ENCODE results near the gene GJA3.
A peak's percentile ranks its signal among the peaks of the same experiment; 100 is the strongest.

GJA3 gene

DNA sequence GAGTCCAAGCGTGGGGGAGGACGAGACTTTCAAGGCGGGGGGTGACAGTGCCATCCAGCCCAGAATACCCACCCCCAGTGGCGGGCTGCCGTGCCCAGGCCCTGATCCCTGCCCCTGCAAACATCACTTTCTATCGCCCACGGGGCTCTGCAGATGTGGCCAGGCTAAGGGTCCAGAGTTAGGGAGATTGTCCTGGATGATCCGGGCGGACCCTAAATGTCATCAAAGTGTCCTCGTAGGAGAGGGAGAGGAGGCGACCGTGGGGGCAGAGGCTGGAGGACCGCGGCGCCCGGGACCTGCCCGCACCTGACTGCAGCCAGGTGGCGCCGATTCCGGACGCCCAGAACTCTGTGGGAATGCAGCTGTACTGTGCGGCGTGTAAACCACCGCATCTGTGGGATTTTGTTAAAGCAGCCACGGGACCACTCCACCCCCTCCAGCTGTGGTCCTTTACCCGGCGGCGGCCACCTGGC, 32.4 kb downstream of the GJA3 start:
- DNase-seq (ENCODE audit: low read depth in 2 of 2) = no peak

DNA sequence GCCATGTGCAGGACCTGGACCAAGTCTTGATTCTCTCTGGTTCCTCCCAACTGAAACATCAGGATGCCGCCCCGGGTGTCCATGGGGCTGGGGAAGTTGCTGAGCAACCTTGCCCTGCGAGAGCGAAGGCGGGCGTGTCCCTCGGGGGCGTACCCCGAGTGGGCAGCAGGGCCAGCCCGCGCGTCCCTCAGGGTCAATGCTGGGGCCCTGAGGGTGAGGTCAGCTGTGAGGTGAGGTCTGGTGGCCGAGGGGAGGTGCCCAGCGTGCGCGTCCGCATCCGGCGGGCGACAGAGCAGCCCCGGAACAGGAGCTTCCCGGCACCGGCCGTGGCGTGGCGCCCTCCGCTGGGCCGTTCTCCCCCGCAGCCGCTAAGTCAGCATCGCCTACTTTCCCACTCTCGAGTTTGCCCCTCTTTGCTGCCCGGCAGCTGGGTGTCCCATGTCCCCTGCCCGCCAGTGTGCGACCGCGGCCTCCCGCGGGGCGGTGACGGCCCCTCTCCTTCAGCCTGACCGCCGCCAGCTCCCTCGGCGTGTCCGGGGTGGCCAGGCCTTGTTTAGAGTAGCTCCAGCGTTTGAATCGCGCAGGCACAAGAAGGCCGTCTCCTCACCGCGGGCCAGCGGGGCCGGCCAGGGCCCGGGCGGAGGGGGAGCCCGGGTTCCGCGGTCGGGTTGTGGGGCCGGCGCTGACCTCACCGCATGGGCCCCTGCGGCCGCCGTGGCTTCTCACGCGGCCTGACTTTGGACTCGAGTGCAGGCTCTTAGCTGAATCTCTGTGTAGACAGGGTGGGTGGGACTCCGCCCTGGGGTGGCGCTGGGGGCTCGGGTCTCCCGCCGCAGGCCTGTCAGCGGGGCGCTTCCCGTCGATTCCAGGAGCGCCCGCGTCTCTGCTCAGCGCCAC, 33.0 kb downstream of the GJA3 start:
- DNase-seq (ENCODE audit: low read depth in 2 of 2) = peak in 1 of 2 donors; percentile 11

DNA sequence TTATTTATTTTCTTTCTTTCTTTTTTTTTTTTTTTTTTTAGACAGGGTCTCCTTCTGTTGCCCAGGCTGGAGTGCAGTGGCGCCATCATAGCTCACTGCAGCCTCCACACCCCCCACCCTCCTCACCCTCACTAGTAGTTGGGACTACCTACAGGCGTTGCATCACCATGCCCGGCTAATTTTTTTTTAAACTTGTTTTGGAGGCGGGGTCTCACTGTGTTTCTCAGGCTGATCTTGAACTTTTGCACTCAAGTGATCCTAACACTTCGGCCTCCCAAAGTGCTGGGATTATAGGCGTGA, 33.6 kb downstream of the GJA3 start:
- DNase-seq (ENCODE audit: low read depth in 2 of 2) = no peak

DNA sequence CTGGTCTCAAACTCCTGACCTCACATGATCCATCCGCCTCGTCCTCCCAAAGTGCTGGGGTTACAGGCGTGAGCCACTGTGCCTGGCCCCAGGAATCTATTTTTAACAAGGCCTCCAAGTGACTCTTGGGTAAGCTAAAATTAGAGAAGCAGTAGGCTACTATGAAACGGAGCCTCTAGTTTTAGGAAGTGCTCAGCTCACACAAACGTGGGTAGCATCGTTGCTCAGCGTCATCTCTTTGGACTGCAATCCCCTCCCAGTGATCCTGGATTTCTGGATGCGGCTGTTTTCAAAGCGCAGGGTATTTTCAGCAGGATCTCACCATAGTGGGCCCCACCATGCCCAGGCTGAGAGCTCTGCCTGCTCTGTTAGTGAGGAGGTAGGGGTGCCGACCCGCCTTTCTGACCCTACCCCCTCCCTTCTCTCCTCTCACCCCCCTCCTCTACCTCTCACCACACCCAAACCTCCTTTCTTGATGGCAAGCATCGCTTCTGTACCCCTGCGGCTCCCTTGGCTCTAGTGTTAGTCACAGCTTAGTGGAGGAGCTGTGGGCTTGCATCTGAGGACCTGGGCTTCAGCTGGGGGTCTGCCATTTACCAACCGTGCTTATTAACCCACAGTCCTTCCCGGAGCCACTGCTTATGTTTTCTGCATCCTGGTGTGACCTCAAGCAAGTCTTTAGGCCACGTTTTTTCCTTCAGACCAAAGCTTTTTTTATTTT, 34.2 kb downstream of the GJA3 start:
- DNase-seq (ENCODE audit: low read depth in 2 of 2) = no peak

DNA sequence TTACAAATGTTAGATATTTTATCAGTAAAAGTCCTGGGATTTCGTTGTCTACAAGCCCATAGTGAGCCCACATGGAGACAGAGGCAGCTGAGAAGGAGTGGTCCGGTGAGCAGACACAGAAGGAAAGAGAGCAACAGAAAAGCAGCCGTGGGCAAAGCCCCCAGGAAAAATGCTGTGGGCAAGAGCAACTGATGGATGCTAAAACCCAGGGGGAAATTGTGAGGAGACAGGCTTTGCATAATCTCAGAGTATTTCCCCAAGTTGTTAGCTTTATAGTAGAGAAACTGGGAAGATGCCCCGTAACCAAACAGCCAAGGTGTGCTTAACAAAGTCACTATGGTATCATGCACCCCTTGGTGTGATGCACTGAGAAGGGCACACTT, 35.1 kb downstream of the GJA3 start:
- no peak for DNase-seq (ENCODE audit: low read depth in 2 of 2)

DNA sequence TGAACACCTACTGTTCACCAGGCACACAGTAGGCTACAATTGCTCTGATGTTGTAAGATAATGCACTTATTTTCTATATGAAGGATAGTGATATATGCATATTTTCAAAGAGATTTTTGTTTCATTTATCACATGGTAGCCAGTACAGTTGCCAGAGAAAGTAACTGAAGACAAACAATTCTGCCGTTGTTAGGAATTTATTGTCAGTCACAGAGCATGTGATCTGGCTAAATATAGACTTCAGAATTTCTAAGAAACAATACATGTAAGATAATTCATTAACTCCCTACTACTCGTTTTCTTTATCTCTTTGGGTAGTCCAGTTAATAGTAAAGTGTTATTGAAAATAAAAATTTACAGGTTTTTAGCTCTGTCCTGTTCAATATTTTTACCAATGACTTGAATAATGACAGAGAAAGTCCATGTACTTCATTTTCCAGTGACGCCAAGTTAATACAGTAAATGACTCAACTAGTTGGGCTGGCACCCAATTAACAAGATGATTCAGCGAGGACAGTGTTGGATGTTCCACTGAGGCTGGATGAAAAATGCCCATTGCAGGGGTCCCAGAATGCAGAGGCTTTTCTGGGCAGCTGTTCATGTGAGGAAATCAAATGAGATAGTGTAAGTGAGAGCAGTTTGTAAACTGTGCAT, 35.6 kb downstream of the GJA3 start:
- DNase-seq (ENCODE audit: low read depth in 2 of 2) = no peak

DNA sequence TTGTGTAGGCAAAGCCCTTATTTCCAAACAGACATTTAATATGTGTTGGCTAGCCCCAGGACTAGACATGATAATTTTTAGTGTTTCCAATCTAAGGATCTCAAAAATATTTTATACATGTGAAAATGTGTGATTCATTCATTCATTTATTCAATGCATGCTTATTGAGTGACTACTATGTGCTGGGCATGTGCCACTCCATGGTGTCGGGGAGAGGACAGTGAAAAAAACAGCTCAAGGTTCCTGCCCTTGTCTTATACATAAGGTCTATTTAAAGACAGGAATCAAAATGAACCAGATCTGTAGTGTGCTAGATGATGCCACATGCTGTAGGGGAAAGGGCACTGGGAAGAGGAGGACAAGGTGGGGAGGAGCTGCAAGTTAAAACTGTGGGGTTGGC, 36.5 kb downstream of the GJA3 start:
- DNase-seq (ENCODE audit: low read depth in 2 of 2) = no peak

DNA sequence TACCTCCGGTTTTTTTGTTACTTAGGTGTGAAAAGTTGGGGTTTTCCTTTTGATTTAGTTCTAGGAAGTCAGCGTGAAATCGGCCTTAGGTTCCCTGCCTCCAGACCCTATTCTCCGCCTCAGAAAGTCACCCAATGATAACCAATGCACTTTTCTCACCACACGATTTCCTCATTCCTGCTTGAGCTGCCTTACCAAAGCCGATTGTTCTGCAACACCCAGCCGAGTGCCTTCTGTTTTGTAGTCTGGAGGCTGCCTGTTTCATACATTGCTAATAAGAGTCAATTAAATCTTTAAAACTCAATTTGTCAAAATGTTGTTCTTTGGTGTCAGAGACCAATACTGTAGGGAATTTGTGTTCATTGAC, 39.7 kb downstream of the GJA3 start:
- DNase-seq (ENCODE audit: low read depth in 2 of 2) = no peak

DNA sequence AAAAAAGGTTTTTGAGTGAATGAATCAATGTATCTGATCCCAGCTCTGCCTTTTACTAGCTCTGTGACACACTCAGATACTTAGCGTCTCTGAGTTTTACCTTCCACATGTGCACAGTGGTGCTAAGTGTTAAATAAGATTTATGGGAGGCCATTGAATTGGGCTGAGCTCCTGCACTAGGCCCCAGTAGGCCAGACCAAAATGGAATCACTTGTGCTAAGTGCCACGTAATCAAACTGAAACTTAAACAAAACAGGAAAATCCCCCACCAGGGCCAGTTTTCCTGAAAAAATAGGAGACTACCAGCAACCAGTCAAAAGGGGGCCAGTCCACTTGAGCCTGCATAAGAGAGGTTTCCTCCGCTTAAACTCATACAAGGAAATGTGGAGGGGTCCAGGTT, 40.9 kb downstream of the GJA3 start:
- no peak for DNase-seq (ENCODE audit: low read depth in 2 of 2)

DNA sequence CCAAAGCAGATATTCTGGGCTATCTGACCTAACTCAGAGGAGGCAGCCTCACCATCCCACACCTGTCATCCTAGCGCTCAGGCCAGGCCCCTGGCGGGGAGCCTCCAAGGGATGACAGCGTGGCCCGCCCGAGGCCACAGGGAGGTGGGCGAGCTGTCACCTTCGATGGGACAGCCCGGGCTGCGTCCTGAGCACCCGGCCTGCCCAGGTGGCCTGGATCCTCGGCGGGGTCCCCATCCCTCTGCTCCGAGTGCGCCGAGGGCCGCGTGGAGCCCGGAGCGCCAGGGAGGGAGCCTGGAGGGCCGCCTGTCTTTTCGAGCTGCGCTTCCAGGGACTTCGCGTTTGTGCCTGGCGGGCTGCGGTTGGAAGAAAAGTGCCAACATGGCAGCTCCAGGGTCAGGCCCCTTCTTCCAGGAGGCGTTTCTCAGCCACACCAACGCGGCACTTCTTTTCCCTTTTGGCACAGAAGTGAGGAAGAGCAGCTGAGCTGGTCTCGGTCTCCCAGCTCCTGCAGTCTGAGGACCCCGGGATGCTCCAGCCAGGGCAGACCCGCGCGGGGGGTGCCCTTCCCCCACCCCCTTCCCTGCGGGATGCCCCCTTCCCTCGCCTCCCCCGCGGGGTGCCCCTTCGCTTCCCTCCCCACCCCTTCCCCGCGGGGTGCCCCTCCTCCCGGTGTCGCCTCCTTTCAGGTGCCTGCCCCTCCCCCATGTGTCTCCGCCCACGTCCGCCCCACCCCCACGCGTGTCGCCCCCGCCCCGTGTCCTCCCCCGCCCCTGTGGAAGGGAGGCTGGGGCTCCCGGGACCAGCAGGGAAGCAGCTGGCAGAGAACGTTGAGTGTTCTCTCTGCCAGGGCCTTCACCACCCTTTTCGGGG, 42.3 kb downstream of the GJA3 start:
- peak in 1 of 2 donors; percentile 33 for DNase-seq (ENCODE audit: low read depth in 2 of 2)

DNA sequence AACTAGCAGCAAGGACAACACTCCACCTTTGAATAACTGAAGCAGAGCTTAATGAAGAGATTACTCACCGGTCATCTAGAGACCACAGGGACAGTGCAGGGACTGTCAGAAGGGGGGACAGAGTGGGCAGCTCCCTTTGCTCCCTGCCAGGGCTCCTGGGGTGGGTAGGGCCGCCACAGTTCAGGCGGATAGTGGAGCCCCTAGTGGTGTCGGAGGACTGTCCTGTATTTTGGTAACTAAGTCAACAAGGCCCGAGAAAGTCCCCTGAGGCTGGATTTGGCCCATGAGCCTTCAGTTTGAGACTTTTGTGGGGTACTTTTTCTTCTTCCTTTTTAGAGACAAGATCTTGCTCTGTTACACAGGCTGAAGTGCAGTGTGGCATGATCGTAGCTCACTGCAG, 44.6 kb downstream of the GJA3 start:
- DNase-seq (ENCODE audit: low read depth in 2 of 2) = no peak

DNA sequence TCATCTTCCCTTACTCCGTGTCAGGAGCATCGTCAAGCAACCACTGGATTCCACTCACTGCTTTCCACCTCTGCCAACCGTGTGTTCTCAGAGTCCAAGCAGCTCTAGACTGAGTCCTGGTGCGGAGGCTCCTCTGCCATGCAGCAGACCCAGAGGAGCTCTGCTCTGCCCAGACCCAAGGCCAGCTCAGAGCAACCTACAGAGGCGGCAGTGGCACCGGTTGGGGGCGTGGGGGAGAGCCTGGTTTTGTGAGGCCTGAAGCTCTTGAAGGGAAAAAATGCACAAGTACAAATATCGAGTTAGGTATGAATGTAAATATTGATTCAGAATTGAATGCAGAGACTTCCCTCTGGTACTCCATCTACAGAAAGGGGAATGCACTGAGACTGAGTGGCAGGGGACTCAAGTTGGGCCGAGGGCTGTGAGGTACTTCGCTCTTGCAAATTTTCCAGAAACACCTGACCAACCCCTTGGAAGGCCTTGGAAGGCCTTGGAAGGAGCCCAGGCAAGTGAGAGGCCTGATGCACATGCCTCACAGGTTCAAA, 46.7 kb downstream of the GJA3 start:
- DNase-seq (ENCODE audit: low read depth in 2 of 2) = no peak

DNA sequence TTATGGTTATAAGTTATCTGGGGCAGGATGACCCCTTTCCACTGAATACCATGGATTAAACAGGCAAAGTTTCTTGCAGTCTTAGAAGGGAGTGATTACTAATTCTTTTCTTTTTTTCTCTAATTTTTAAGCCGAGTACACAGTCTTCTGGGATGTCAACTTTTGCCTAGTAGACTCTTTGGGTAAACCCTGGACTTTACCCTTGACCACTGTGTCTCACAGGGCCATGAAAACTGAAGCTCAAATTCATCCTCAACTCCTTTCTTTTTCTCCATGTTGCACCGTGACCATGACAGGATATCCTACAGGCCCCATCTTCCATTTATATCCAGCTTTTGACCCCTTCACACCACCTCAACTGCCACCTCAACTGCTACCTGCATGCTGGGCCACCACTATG, 51.8 kb downstream of the GJA3 start:
- DNase-seq (ENCODE audit: low read depth in 2 of 2) = no peak

DNA sequence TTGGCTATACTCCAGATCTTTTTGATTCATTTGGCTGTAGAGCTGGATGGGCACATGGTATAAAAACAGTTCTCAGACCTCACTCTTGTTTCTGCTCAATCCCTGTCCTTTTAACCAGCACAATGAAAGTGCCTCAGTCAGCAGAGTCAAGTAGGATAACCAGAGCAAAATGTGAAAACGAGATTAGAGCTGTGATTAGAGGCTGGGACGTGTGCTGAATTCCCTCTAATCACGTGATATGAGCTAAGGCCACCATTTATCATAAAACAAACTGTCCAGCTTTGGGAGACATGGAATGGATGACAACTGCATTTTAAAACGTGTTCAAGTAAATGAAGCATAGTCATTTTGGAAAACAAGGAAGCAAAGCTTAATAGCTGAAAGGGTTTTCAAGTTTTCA, 54.1 kb downstream of the GJA3 start:
- no peak for DNase-seq (ENCODE audit: low read depth in 2 of 2)

DNA sequence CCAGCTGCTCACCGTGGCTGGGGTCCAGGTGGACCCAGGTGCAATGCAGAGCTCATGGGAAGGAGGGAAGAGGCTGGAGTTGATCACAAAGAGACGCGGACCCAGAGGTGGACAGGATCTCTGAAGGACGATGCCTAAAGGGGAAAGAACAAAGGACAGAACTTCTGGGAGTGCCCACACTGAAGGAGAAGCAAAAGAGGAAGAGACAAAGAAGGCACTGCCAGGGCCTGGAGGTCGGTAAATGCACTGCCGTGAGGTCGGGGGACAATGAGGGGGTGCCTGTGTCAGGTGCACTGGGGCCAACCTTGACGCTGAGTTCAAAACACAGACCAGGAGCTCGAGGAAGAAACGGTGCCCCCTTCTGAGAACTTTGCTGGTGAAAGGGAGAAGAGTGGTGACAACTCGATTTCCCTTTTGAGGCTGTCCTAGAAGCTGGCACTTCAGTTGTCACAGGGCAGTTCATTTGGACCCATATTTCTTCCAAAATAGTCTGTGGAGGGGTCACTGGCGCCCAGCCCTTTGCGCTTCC, 55.6 kb downstream of the GJA3 start:
- DNase-seq (ENCODE audit: low read depth in 2 of 2) = no peak

DNA sequence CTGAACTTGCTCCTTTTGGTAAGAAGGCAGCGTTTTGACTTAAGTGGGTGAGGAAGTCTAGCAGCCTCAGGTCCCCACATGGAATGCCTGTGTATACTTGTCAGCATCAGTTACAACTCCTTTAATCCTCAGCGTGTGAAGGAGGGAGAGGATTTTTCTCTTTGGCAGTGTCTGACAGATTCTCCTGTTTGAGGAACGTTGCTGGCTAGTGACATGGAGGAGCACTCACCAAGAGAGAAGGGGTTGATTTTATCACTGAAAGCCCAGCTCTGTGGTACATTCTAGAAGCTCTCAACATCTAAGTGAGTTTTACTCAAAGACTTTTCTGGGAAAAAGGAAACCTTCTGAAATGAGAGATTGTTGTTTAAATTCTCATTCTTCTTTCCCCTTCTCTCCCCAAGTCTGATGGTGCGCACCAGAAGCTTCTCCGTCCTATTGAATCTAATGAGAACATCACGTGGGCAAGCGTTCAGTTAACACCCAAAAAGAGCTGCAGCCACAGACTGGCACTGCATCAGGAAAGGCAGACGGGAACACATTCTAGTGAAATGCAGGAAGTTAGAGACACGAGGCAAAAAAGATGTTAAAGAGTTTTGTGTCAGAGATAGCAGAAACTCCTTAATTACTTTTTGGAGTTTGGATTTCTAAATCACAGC, 58.2 kb downstream of the GJA3 start:
- no peak for DNase-seq (ENCODE audit: low read depth in 2 of 2)

DNA sequence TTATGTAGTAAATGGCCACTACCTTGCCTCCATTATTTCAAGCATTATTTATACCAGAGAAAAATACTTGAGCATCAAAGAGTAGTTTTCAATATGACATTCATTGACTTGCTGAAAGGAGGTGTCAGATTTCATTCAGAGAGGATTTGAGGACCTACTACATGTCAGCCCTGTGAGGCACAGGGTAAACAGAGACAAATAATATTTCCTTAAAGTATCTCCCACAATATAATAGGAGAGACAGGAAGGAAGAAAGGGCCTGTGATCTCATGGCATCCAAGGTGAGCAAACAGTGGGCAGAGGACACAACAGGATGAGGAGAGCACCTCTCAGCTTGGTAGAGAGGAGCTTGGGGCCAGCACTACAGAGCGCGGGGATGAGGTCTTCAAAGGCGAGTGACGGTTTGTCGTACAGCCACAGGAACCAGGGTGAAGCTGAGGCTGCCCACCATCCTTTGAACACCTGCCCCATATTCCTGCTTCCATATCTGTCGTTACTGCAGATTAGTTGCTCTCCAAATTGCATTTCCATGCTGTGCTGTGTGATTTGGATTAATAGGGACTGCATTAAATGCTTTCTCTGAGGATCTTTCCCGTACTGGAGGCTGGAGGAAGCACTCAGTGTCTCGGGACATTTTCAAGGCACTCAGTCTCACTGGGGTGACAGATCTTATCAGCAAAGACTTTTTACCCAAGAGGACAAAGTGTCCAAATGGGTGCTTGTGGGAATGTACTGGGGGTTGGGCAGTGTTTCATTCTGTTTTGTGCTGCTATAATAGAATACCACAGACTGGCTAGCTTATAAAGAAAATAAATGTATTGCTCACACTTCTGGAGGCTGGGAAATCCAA, 59.2 kb downstream of the GJA3 start:
- no peak for DNase-seq (ENCODE audit: low read depth in 2 of 2)

DNA sequence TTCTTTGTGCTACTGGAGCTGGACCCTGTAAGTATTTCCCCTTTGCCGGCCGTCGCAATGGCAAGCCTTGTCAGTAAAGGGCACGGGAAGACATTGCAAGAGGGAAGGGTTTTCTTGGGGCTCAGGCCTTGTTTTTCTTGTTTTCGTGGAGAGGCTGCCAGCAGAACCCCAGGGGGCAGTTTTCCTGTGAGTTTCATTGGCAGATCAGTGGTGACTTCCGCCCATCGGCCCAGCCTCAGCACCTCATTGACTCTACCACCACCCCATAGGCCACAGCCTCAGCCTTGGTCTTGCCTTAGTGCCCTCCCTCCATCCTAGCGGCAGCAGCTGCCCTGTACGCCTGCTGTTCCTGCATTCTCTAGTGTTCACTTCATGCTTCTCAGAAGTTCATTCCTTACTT, 61.5 kb downstream of the GJA3 start:
- DNase-seq (ENCODE audit: low read depth in 2 of 2) = no peak

DNA sequence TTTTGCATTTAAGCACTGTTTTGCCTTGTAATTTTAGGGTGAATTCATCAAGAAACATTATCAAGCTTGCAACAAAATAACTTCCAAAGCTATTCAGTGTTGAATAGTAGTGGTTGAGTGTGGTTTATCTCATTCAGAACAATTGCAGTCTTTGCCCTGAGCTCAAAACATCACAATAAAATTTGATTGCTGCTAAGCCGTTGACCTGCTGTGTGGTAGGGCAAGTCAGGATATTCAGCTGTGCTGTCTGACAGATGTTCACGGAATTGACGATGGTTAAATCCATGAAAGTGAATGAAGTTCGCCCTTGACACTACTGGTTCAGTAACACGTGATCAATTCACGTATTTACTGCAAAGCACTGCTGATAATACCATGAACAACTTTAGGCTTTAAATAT, 66.9 kb downstream of the GJA3 start:
- no peak for DNase-seq (ENCODE audit: low read depth in 2 of 2)

DNA sequence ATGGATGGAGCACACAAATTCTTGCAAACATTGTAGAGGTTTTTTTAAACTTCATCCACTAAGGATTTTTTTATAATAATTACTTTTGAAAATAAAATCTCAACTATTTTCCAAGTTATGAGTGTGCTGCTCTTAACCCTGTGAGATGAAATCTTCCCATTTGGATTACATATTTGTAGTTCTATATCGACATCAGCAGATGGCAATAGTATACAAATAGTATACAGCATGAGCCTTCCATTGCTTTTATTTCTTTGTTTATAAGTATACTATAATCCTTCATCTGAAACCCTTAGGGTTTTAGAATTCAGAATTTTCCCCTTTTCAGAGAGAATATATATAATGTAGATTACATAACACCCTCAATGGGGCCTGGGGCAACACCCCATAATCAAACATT, 70.5 kb downstream of the GJA3 start:
- no peak for DNase-seq (ENCODE audit: low read depth in 2 of 2)
